ENCODE data around the gene HTR3C.
"Not testable (repeated sequence)": the region's sequence is repeated elsewhere in the genome, so short reads cannot be mapped to it uniquely, and the experiment has no call there.

HTR3C gene

DNA sequence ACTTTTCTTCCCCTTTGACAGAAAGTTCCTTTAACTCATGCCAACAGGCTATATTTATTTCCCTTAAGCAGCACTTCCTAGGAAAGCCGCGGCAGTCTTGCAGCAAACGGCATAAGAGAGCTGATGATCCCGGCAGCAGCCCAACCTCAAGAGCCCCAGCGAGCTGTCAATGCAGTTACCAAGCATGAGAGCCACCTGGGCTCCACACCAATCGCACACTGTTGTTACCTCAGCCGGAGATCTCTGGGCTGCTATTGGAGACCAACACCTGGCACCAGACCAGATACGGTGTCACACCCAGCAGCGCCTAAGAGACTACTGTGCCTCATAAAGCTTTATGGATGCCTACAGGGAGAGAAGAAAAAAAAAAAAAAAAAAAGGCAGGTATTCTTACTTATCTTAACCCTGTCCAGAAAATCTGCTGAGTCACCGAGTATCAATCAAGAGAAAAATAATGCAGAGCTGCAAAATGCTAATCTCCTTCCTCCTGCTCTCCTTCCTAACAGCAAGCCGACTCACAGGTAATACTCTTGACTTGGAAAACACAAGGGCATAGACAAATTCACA, 46.8 kb upstream of the HTR3C start:
- Histone ChIP-seq H3K27me3 (ENCODE audit: insufficient read depth, low read length, poor library complexity, severe bottlenecking) (no peaks in the 10 kb centered on the region), H3K9me2 (replicated peaks; ENCODE audit: low read depth, low read length) (no peaks in the 10 kb centered on the region), H3K4me1 (ENCODE audit: insufficient read depth, low read length, poor library complexity, severe bottlenecking) (peaks cover 11% of the 10 kb centered on the region), H3K36me3 (ENCODE audit: insufficient read depth, low read length) (no peaks in the 10 kb centered on the region), H3K9me3 (ENCODE audit: insufficient read depth, low read depth, low read length) (no peaks in the 10 kb centered on the region), H3K79me2 (ENCODE audit: insufficient read depth, low read length) (no peaks in the 10 kb centered on the region), H3K4me2 (ENCODE audit: low read depth, low read length, poor library complexity, severe bottlenecking) (peak overlapping the region; percentile 55), H3K9ac (ENCODE audit: low read depth, low read length, poor library complexity, severe bottlenecking) (no peak overlapping the region), H3F3A (ENCODE audit: low read depth) (no peaks in the 10 kb centered on the region), H4K20me1 (ENCODE audit: insufficient read depth, low read length, poor library complexity, severe bottlenecking) (no peaks in the 10 kb centered on the region), H3K4me3 (ENCODE audit: low read length, poor library complexity, severe bottlenecking) (peak overlapping the region; percentile 9), H2AFZ (ENCODE audit: low read length) (no peak overlapping the region)
- TF ChIP-seq EZH2phosphoT487 (IDR thresholded peaks at IDR 0.05; ENCODE audit: borderline replicate concordance): no peak
- TF ChIP-seq, protein P1, sequence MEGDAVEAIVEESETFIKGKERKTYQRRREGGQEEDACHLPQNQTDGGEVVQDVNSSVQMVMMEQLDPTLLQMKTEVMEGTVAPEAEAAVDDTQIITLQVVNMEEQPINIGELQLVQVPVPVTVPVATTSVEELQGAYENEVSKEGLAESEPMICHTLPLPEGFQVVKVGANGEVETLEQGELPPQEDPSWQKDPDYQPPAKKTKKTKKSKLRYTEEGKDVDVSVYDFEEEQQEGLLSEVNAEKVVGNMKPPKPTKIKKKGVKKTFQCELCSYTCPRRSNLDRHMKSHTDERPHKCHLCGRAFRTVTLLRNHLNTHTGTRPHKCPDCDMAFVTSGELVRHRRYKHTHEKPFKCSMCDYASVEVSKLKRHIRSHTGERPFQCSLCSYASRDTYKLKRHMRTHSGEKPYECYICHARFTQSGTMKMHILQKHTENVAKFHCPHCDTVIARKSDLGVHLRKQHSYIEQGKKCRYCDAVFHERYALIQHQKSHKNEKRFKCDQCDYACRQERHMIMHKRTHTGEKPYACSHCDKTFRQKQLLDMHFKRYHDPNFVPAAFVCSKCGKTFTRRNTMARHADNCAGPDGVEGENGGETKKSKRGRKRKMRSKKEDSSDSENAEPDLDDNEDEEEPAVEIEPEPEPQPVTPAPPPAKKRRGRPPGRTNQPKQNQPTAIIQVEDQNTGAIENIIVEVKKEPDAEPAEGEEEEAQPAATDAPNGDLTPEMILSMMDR (conservative IDR thresholded peaks at IDR 0.05; ENCODE audit: low read length): no peak

DNA sequence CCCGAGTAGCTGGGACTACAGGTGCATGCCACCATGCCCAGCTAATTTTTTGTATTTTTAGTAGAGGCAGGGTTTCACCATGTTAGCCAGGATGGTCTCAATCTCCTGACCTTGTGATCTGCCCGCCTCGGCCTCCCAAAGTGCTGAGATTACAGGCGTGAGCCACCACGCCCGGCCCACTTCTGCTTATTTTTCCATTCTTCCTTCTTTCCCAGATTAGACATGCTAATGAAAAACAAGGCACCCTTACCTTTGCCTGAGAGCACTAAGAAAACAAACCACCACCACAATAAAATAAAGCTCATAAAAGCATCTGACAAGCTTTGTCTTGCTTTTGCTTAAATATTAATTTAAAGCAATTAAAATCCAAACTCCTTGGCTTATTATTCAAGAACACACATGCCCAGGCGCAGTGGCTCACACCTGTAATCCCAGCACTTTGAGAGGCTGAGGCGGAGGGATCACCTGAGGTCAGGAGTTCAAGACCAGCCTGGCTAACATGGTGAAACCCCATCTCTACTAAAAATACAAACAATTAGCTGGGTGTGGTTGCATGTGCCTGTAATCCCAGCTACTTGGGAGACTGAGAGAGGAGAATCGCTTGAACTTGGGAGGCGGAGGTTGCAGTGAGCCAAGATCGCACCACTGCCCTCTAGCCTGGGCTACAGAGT, 45.6 kb upstream of the HTR3C start:
- not testable (repeated sequence) for H3K4me2 ChIP-seq (ENCODE audit: low read depth, low read length, poor library complexity, severe bottlenecking)
- H3K4me1 ChIP-seq (ENCODE audit: insufficient read depth, low read length, poor library complexity, severe bottlenecking): peaks cover 11% of the 10 kb centered on the region

DNA sequence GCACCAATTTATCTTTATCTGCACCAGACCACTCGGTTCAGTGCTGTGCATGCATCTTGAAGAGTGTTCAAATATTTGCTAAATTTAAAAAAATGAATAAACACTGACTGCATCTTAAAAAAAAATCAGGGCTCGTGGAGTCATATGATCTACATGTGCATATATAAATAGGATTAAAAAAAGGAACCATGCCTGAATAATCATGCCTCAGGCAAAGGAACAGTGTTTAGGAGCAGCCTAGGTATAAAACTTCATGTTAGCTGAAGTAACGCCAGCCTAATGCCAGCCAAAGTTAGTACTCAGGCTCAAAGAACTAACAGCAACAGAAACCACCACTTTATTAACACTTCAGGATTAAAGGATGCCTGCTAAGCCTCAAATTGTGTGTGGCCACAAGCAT, 44.7 kb upstream of the HTR3C start:
- no peaks in the 10 kb centered on the region for H3K36me3 ChIP-seq (ENCODE audit: insufficient read depth, low read length)
- no peaks in the 10 kb centered on the region for H3K9me3 ChIP-seq (ENCODE audit: insufficient read depth, low read depth, low read length)
- H3K9ac ChIP-seq (ENCODE audit: low read depth, low read length, poor library complexity, severe bottlenecking): no peak overlapping the region
- H3K9me2 ChIP-seq (replicated peaks; ENCODE audit: low read depth, low read length): no peaks in the 10 kb centered on the region
- peaks cover 17% of the 10 kb centered on the region for H3K4me1 ChIP-seq (ENCODE audit: insufficient read depth, low read length, poor library complexity, severe bottlenecking)
- H2AFZ ChIP-seq (ENCODE audit: low read length): no peak overlapping the region
- H3K27me3 ChIP-seq (ENCODE audit: insufficient read depth, low read length, poor library complexity, severe bottlenecking): no peaks in the 10 kb centered on the region
- TF ChIP-seq EZH2phosphoT487 (IDR thresholded peaks at IDR 0.05; ENCODE audit: borderline replicate concordance): no peak
- TF ChIP-seq, protein P1 (conservative IDR thresholded peaks at IDR 0.05; ENCODE audit: low read length): no peak
- no peak overlapping the region for H3K4me2 ChIP-seq (ENCODE audit: low read depth, low read length, poor library complexity, severe bottlenecking)
- no peaks in the 10 kb centered on the region for H4K20me1 ChIP-seq (ENCODE audit: insufficient read depth, low read length, poor library complexity, severe bottlenecking)
- H3F3A ChIP-seq (ENCODE audit: low read depth): no peaks in the 10 kb centered on the region
- no peaks in the 10 kb centered on the region for H3K79me2 ChIP-seq (ENCODE audit: insufficient read depth, low read length)
- H3K4me3 ChIP-seq (ENCODE audit: low read length, poor library complexity, severe bottlenecking): no peak overlapping the region

More for the DNA sequence above, 45.6 kb upstream of the HTR3C start:
- not testable (repeated sequence) for H3K9ac ChIP-seq (ENCODE audit: low read depth, low read length, poor library complexity, severe bottlenecking); H3K79me2 ChIP-seq (ENCODE audit: insufficient read depth, low read length); H3K4me3 ChIP-seq (ENCODE audit: low read length, poor library complexity, severe bottlenecking); H3K9me2 ChIP-seq (replicated peaks; ENCODE audit: low read depth, low read length); H3K27me3 ChIP-seq (ENCODE audit: insufficient read depth, low read length, poor library complexity, severe bottlenecking); H4K20me1 ChIP-seq (ENCODE audit: insufficient read depth, low read length, poor library complexity, severe bottlenecking); H3K36me3 ChIP-seq (ENCODE audit: insufficient read depth, low read length); H3K9me3 ChIP-seq (ENCODE audit: insufficient read depth, low read depth, low read length); H2AFZ ChIP-seq (ENCODE audit: low read length); H3F3A ChIP-seq (ENCODE audit: low read depth)
